HL-60 (cell line): ENCODE measurements around the gene STXBP5L.

Source experiments
- CTCF ChIP-seq: IDR thresholded peaks from one replicate; pipeline ENCODE4 v1.5.1; 2011; ENCODE audit warnings: low read length, control low read depth, inconsistent platforms; ENCODE audit not compliant: insufficient read depth
- GABPA ChIP-seq: IDR thresholded peaks from 2 replicates; pipeline ENCODE4 v1.6.1; 2012; ENCODE audit warnings: low read depth
- TF ChIP-seq, protein P1 (sequence below): IDR thresholded peaks from 2 replicates; pipeline ENCODE4 v1.6.1; 2012; ENCODE audit warnings: low read depth; ENCODE audit not compliant: insufficient replicate concordance

DNA sequence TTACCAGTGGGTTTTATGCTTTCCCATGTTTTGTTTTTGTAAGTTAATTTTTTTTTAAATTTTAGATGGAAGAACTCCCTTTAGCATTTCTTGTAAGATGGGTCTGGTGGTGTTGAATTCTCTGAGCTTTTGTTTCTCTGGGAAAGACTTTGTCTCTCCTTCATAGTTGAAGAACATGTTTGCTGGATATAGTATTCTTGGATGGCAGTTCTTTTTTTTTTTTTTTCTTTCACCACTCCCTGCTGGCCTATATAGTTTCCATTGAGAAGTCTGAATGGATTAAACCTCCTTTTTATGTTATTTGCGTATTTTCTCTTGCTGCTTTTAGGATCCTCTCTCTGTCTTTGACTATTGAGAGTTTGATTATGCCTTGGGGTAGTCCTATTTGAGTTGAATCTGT, 18.1 kb downstream of the STXBP5L start:
- TF ChIP-seq CTCF (no peak), GABPA (no peak)
- TF ChIP-seq, protein P1, sequence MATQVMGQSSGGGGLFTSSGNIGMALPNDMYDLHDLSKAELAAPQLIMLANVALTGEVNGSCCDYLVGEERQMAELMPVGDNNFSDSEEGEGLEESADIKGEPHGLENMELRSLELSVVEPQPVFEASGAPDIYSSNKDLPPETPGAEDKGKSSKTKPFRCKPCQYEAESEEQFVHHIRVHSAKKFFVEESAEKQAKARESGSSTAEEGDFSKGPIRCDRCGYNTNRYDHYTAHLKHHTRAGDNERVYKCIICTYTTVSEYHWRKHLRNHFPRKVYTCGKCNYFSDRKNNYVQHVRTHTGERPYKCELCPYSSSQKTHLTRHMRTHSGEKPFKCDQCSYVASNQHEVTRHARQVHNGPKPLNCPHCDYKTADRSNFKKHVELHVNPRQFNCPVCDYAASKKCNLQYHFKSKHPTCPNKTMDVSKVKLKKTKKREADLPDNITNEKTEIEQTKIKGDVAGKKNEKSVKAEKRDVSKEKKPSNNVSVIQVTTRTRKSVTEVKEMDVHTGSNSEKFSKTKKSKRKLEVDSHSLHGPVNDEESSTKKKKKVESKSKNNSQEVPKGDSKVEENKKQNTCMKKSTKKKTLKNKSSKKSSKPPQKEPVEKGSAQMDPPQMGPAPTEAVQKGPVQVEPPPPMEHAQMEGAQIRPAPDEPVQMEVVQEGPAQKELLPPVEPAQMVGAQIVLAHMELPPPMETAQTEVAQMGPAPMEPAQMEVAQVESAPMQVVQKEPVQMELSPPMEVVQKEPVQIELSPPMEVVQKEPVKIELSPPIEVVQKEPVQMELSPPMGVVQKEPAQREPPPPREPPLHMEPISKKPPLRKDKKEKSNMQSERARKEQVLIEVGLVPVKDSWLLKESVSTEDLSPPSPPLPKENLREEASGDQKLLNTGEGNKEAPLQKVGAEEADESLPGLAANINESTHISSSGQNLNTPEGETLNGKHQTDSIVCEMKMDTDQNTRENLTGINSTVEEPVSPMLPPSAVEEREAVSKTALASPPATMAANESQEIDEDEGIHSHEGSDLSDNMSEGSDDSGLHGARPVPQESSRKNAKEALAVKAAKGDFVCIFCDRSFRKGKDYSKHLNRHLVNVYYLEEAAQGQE, result no peak
